K562 treated with DMSO at 1 percent for 48 hours (cell line): ENCODE measurements around the gene TMEM86B. TPM values are rescaled to one million over a fixed set of nuclear protein-coding genes. Genes with fewer than 3 reads are reported as not detected.

Source experiments
- total RNA-seq: library from RNA; unstranded; fragments of 300-600 nt; gene quantifications from 2 replicates; pipeline ENCODE4 v1.2.3, GENCODE V29; 2022; ENCODE audit warnings: low replicate concordance; ENCODE audit errors: extremely low read depth

The TMEM86B gene, protein sequence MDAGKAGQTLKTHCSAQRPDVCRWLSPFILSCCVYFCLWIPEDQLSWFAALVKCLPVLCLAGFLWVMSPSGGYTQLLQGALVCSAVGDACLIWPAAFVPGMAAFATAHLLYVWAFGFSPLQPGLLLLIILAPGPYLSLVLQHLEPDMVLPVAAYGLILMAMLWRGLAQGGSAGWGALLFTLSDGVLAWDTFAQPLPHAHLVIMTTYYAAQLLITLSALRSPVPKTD
- not detected in 2 replicates for total RNA-seq

DNA sequence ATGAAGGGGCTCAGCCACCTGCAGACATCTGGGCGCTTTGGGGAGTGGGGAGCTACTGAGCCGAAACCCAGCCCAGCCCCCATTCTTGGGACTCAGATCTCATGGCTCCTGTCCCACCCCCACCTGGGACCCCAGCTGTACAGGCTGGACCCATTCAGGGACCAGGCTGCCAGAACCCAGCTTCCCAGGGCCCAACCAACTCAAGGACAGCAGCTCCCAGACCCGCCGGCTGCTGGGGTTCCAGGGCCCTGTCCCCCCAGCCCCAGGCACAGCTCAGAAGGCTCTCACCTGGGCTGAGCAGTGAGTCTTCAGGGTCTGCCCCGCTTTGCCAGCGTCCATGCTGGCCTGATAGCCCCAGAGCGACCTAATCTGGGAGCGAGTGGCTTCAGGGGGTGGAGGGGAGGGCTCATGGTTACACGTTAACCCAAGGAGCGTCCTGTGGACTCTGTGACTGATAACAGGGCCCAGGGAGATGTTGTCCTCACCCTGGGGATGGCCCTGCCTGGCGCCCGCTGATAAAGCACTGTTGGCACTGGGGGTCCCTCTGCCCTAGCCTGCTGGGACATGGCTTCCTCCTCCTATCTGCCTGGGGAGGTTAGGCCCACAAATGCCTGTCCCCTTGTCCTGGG lies at the start of gene TMEM86B:
TMEM86B (minus strand) TSS at position 361 of the 629 bp plus-strand sequence; CDS start at position 339, 22 bp downstream.

DNA sequence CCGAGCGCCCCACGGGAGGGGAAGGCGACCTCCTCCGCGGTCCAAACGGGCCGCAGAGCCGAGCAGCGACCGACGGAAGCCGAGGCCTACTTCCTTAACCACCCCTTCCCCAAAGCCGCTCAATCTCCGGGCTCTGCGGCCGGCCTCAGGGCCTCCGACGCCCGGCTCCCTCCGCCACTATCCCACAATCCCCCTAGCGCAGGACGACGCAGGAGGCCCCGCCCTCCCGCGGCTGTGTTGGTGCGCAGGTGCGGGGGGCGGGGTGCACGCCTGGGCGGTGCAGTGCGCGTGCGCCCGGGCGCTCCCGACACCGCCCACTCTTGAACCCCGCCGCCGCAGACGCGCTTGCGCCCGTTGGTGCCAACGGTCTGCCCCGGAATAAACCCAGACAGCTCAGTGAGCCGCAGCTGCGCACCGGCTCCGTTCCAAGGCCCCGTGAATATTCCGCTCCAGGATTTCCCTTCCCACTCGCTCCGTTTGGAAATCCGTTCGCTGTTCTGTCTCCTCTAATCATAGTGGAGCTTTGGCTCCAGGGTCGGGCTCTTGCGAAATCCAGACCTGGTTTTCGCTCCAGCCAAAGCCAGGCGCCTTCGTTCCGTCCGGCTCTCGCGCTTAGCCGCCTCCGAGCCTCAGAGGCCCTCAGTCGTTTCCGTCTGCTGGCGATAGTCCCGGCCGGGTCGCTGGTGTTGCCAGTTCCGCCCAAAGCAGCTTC lies 30.4 kb upstream of the TMEM86B start, which contains the start of gene PPP6R1:
PPP6R1 (minus strand) TSS at position 190 of the 712 bp plus-strand sequence. CDS start 11,914 bp downstream, outside the sequence.

GRCh38 chr19:55208880-55209692 lies 19.5 kb downstream of the TMEM86B start, which contains the start of gene PTPRH:
TSS of gene PTPRH (minus strand) at chr19:55209501. CDS start at chr19:55209433, 68 bp downstream.

GRCh38 chr19:55179606-55180484 lies 48.7 kb downstream of the TMEM86B start, which contains the start of gene SYT5:
TSS of gene SYT5 (minus strand) at chr19:55180289. CDS start at chr19:55179041, 1,248 bp downstream.

Other genes with a start within 250 kb of the TMEM86B start
- not detected in 2 replicates for gene GP6, start 190.5 kb downstream of the TMEM86B start, total RNA-seq
- not detected in 2 replicates for gene RDH13, start 165.6 kb downstream of the TMEM86B start, total RNA-seq
- gene EPS8L1, start 152.9 kb downstream of the TMEM86B start, total RNA-seq: not detected in 2 replicates
- not detected in 2 replicates for gene PPP1R12C, start 111.1 kb downstream of the TMEM86B start, total RNA-seq
- gene TNNT1, start 79.6 kb downstream of the TMEM86B start, total RNA-seq: not detected in 2 replicates
- gene TNNI3, start 71.0 kb downstream of the TMEM86B start, total RNA-seq: not detected in 2 replicates
- gene DNAAF3, start 62.1 kb downstream of the TMEM86B start, total RNA-seq: not detected in 2 replicates
- not detected in 2 replicates for gene SYT5, start 48.5 kb downstream of the TMEM86B start, total RNA-seq
- not detected in 2 replicates for gene PTPRH, start 19.3 kb downstream of the TMEM86B start, total RNA-seq
- gene PPP6R1, start 30.3 kb upstream of the TMEM86B start, total RNA-seq: 133 TPM in 1 of 2 replicates, not detected in the other
- not detected in 2 replicates for gene HSPBP1, start 51.3 kb upstream of the TMEM86B start, total RNA-seq
- not detected in 2 replicates for gene BRSK1, start 55.2 kb upstream of the TMEM86B start, total RNA-seq
- not detected in 2 replicates for gene TMEM150B, start 96.6 kb upstream of the TMEM86B start, total RNA-seq
- gene KMT5C, start 111.1 kb upstream of the TMEM86B start, total RNA-seq: not detected in 2 replicates
- gene COX6B2, start 126.0 kb upstream of the TMEM86B start, total RNA-seq: not detected in 2 replicates
- not detected in 2 replicates for gene GARIN5B, start 134.5 kb upstream of the TMEM86B start, total RNA-seq
- not detected in 2 replicates for gene IL11, start 141.7 kb upstream of the TMEM86B start, total RNA-seq
- not detected in 2 replicates for gene TMEM190, start 148.1 kb upstream of the TMEM86B start, total RNA-seq
- not detected in 2 replicates for gene TMEM238, start 155.5 kb upstream of the TMEM86B start, total RNA-seq
- gene RPL28, start 157.2 kb upstream of the TMEM86B start, total RNA-seq: 4,209 and 5,908 TPM in 2 replicates
- 2,967 TPM in 1 of 2 replicates, not detected in the other for gene UBE2S, start 179.0 kb upstream of the TMEM86B start, total RNA-seq
- not detected in 2 replicates for gene SHISA7, start 214.5 kb upstream of the TMEM86B start, total RNA-seq
- not detected in 2 replicates for gene ISOC2, start 232.9 kb upstream of the TMEM86B start, total RNA-seq
- gene C19orf85, start 236.0 kb upstream of the TMEM86B start, total RNA-seq: not detected in 2 replicates
- not detected in 2 replicates for gene ZNF628, start 247.9 kb upstream of the TMEM86B start, total RNA-seq